HepG2 (cell line): ENCODE results near the gene SLC16A11. TPM values are rescaled to one million over a fixed set of nuclear protein-coding genes. Genes with fewer than 3 reads are reported as not detected.
A peak's percentile ranks its signal among the peaks of the same experiment; 100 is the strongest.

Source experiments
- ARID5B ChIP-seq: IDR thresholded peaks from 2 replicates; pipeline ENCODE4 v1.4.0; 2020; ENCODE audit warnings: mild to moderate bottlenecking, missing genetic modification reagents
- CTCF ChIP-seq: sonication (generic); formaldehyde crosslinking; IDR thresholded peaks from 2 replicates; pipeline ENCODE4 v1.5.0; 2020; ENCODE audit warnings: mild to moderate bottlenecking, missing genetic modification reagents, moderate library complexity
- DRAP1 ChIP-seq: IDR thresholded peaks from 2 replicates; pipeline ENCODE4 v1.6.1; 2016; ENCODE audit warnings: missing genetic modification reagents, missing compliant biosample characterization
- IKZF4 ChIP-seq: sonication (generic); formaldehyde crosslinking; IDR thresholded peaks from 2 replicates; pipeline ENCODE4 v1.5.1; 2020; ENCODE audit warnings: borderline replicate concordance, mild to moderate bottlenecking, low read depth, missing genetic modification reagents; ENCODE audit errors: not compliant biosample characterization
- MTA1 ChIP-seq: sonication (generic); formaldehyde crosslinking; IDR thresholded peaks from 2 replicates; pipeline ENCODE4 v1.4.0; 2020; ENCODE audit warnings: missing genetic modification reagents, mild to moderate bottlenecking, borderline replicate concordance
- MYC ChIP-seq: sonication (generic); formaldehyde crosslinking; IDR thresholded peaks from 2 replicates; pipeline ENCODE4 v1.9.0; 2021; ENCODE audit warnings: missing genetic modification reagents, borderline replicate concordance
- PAXIP1 ChIP-seq: sonication (generic); formaldehyde crosslinking; conservative IDR thresholded peaks from 2 replicates; pipeline ENCODE4 v1.4.0; 2020; ENCODE audit warnings: mild to moderate bottlenecking, missing genetic modification reagents, moderate library complexity
- PHF21A ChIP-seq: sonication (generic); formaldehyde crosslinking; IDR thresholded peaks from 2 replicates; pipeline ENCODE4 v1.5.0; 2020; ENCODE audit warnings: mild to moderate bottlenecking, missing genetic modification reagents
- RFXANK ChIP-seq: IDR thresholded peaks from 2 replicates; pipeline ENCODE4 v1.6.1; 2016
- SAP130 ChIP-seq: IDR thresholded peaks from 2 replicates; pipeline ENCODE4 v1.6.1; 2016; ENCODE audit warnings: low read depth
- XRCC5 ChIP-seq: fragments of 200-400 bp; formaldehyde crosslinking; optimal IDR thresholded peaks from 2 replicates; pipeline ENCODE3; 2017; ENCODE audit warnings: mild to moderate bottlenecking, low read length
- ZBTB1 ChIP-seq: sonication (generic); formaldehyde crosslinking; IDR thresholded peaks from 2 replicates; pipeline ENCODE4 v1.4.0; 2020; ENCODE audit warnings: missing genetic modification reagents, borderline replicate concordance
- ZC3H13 ChIP-seq: sonication (generic); formaldehyde crosslinking; IDR thresholded peaks from 2 replicates; pipeline ENCODE4 v1.8.1; 2023; ENCODE audit warnings: mild to moderate bottlenecking, missing genetic modification reagents, moderate library complexity
- ZNF432 ChIP-seq: sonication (generic); formaldehyde crosslinking; IDR thresholded peaks from 2 replicates; pipeline ENCODE4 v1.5.0; 2020; ENCODE audit warnings: missing genetic modification reagents, mild to moderate bottlenecking, borderline replicate concordance
- ZNF629 ChIP-seq: sonication (generic); formaldehyde crosslinking; conservative IDR thresholded peaks from 2 replicates; pipeline ENCODE4 v1.5.0; 2020; ENCODE audit warnings: missing genetic modification reagents
- ZNF639 ChIP-seq: conservative IDR thresholded peaks from 2 replicates; pipeline ENCODE4 v1.6.1; 2018; ENCODE audit warnings: missing genetic modification reagents
- polyA plus RNA-seq, 8 experiments: library from polyadenylated mRNA; depleted of rRNA in 3 of 8; stranded (reverse) in 7 of 8; unstranded in 1 of 8; fragments of >200 nt; fragmentation: Illumina TruSeq in 4 of 8; extraction: Trizol in 4 of 8; gene quantifications; 2 replicates each; pipeline versions ENCODE4 v1.2.1 to v1.2.3, GENCODE V29; 2011 to 2016; ENCODE audit warnings: low read depth in 4 of 8, missing spikeins in 1 of 8, mixed read lengths in 1 of 8; ENCODE audit not compliant: insufficient read depth in 1 of 8
- total RNA-seq, 5 experiments: library from RNA; depleted of rRNA; stranded (reverse); fragments of >200 nt; fragmentation: Illumina TruSeq; extraction: Trizol; gene quantifications; 2 replicates each; pipeline ENCODE4 v1.2.3, GENCODE V29; 2016; ENCODE audit warnings: low read depth in 1 of 5

SLC16A11 gene
- total and polyA plus RNA-seq, 2 of the 13 experiments (the other 11 are each of a cell fraction or from before 2014, with no cell fraction given): not detected

- TF ChIP-seq PAXIP1 (peak; percentile 38; the same call in 1 of the 2 replicates), MTA1 (peak; percentile 56; the same call in 1 of the 2 replicates), DRAP1 (CRISPR knock-in tag) (no peak), ZNF629 (CRISPR knock-in tag) (0 out of 2 replicates have a peak, but pooled peaks have one; percentile 26), PHF21A (no peak), ZBTB1 (CRISPR knock-in tag) (no peak), MYC (CRISPR knock-in tag) (peak; percentile 51; the same call in 1 of the 2 replicates), SAP130 (CRISPR knock-in tag) (peak; percentile 4; the same call in 1 of the 2 replicates), RFXANK (CRISPR knock-in tag) (no peak), IKZF4 (CRISPR knock-in tag) (peak; percentile 57), CTCF (CRISPR knock-in tag) (peak; percentile 56), ZNF639 (CRISPR knock-in tag) (no peak), ARID5B (no peak), ZNF432 (CRISPR knock-in tag) (no peak), ZC3H13 (CRISPR knock-in tag) (peak; percentile 62; the same call in 1 of the 2 replicates), XRCC5 (peak; percentile 63)
These were observed 5.6 kb downstream of the SLC16A11 start (continued) for GRCh38 chr17:7038025-7038862.
